Choroid plexus epithelial cell (primary cell): ENCODE results near the gene PHF11.

Experiments
- DNase-seq: peaks from one replicate; pipeline ENCODE4 v3.0.0-alpha.2; 2010; ENCODE audit warnings: low read depth
- H3K4me3 ChIP-seq: 2 replicates; pipeline ENCODE4 v1.5.1; 2011; ENCODE audit warnings: low read depth, mild to moderate bottlenecking, control low read depth, low read length, moderate library complexity
- TF ChIP-seq, protein P1 (sequence below): conservative IDR thresholded peaks from 2 replicates; pipeline ENCODE4 v1.5.1; 2011; ENCODE audit warnings: low read depth, mild to moderate bottlenecking, control low read depth, inconsistent platforms, low read length, moderate library complexity

Gene PHF11

DNA sequence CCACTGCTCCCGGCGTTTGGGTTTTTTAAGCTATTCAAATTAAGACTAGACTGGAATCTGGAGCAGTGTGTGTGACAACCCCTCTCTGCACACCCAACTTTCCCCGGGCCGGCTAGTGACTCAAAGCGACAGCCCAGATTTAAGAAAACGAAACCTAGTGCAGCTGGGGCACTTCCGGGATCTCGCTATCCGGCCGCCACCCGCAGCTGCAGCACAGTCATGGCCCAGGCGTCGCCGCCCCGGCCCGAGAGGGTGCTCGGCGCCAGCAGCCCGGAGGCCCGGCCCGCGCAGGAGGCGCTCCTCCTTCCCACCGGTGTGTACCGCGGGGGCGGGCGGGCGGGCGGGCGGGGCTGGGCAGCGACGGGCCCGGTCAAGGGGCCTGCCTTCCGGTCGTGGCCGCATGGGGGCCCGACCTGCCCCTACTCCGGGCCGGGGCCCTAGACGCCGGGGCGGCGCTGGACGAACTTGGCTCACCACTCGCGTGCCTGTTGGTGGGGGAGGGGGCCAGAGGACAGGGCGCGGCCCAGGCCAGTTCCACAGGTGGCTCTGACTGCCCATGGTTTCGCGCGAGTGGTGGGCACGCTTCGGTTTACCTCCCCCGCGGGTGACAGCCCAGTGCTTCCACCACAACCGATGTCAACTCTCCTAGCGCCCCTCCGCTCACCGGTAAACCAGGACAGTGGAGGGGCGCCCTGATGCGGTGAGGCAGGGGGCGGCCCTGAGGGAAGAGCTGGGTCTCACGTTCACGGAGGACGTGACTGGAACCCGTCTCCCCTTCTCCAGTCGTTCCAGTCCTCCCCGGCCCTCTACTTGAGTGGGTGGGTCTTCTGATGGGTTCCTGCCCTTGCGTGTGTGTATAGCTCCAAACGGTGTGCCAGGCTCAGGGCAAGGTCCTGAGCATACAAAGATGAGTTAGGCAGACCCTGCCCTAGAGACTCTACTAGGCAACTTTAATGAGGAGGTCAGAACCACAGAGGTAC is at the start of gene PHF11:
TSS of gene PHF11 (plus strand) at position 171 of the 980 bp plus-strand sequence. CDS start at position 220, 49 bp downstream.
- peak; percentile 65 for DNase-seq
- H3K4me3 ChIP-seq, result peak within 1 kb of the TSS; percentile 68
- TF ChIP-seq, protein P1, sequence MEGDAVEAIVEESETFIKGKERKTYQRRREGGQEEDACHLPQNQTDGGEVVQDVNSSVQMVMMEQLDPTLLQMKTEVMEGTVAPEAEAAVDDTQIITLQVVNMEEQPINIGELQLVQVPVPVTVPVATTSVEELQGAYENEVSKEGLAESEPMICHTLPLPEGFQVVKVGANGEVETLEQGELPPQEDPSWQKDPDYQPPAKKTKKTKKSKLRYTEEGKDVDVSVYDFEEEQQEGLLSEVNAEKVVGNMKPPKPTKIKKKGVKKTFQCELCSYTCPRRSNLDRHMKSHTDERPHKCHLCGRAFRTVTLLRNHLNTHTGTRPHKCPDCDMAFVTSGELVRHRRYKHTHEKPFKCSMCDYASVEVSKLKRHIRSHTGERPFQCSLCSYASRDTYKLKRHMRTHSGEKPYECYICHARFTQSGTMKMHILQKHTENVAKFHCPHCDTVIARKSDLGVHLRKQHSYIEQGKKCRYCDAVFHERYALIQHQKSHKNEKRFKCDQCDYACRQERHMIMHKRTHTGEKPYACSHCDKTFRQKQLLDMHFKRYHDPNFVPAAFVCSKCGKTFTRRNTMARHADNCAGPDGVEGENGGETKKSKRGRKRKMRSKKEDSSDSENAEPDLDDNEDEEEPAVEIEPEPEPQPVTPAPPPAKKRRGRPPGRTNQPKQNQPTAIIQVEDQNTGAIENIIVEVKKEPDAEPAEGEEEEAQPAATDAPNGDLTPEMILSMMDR, result no peak

DNA sequence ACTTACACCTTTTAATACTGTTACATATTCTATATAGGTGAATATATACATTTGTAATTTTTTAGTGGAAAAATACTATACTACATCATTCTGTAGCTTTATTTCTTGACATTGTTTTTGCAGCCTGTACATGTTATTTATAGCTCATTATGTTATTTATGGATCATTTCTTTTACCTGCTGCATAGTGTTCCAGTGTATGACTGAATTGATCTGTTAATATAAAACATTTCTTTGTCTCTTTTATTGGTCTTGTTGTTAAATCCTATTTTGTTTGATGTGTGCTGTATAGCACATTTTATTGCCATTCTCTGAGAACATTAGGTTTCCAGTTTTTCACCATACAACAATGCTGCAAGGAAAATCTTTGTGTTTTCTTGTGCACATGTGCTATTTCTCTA is 49.3 kb upstream of the PHF11 start:
- no peak overlapping the region for H3K4me3 ChIP-seq
- TF ChIP-seq, protein P1, result no peak
- DNase-seq, result no peak

DNA sequence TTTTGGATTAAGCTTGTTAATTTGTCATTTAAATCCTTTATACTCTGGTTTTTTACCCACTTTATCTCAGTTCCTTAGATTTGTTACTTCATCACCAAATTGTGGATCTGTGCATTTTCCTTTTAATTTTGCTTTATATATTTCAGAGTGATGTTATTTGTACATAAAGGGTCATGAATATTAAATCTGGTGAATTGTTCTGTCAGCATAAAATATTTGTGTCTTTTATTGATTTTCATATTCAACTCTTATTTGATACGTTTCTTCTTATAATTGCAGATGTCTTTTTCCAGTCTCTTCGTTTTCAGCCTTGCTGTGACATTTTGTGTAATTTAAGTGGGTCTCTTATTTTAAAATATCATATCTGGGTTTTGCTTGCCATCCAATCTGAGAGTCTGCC is 47.0 kb upstream of the PHF11 start:
- H3K4me3 ChIP-seq, result no peak overlapping the region
- DNase-seq, result no peak
- TF ChIP-seq, protein P1, result no peak

DNA sequence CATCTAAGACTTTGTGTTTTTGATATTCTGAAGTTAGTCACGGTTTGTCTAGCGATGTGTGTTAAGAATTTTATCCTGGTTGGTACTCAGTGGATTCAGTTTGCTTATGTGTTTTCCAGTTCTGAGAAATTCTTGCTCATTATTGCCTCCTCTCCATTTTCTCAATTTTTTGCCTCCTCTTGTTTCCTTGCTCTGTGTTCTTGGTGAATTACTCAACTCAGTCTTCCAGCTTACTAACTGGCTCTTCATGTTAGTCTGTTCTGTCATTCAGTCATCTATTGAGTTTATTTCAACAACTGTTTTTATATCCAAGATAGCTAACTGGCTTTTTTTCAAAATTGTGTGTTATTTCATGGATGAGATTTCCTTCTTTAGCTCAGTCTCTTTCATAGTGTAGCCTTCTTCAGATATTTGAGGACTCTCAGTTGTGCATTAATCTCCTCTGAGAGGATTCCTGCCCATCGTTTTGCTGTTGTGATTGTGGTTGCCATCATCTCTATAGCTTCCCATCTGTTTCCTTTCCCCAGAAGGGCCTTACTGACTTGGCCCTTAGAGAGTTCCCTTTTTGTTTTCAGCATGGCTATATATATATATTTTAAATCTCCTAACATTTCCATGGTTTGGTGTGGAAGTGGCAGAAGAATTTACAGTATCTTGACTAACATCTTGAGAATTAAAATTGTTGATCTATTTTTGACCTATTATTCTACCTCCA is 45.5 kb upstream of the PHF11 start:
- TF ChIP-seq, protein P1, result no peak
- DNase-seq, result no peak
- no peak overlapping the region for H3K4me3 ChIP-seq

DNA sequence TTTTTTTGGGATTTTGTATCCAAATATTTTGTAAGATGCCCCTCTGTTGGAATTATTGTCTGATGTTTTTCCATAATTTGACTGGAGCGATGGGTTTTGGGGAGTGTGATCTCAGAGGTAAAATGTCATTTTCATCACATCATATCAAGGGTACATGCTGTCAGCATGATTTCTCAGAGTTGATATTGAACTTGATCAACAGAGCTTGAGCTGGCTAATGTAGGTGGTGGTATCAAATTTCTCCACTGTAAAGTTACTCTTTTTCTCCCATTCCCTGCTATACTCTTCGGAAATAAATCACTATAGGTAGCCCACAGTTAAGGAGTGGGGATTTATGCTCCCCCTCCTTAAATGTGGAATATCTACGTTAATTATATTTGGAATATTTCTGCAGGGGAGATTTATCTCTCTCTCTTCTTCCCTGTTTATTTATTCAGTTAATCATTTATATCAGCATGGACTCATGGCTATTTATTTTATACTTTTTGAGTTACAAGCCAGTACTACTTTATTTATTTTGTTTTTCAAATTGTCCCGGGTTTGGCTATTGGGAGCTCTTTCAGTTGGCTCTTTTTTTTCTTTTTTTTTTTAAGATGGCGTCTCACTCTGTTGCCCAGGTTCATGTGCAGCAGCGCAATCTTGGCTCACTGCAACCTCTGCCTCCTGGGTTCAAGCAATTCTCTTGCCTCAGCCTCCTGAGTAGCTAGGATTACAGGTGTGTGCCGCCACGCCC is 42.9 kb upstream of the PHF11 start:
- TF ChIP-seq, protein P1, result no peak
- H3K4me3 ChIP-seq, result no peak overlapping the region
- no peak for DNase-seq

DNA sequence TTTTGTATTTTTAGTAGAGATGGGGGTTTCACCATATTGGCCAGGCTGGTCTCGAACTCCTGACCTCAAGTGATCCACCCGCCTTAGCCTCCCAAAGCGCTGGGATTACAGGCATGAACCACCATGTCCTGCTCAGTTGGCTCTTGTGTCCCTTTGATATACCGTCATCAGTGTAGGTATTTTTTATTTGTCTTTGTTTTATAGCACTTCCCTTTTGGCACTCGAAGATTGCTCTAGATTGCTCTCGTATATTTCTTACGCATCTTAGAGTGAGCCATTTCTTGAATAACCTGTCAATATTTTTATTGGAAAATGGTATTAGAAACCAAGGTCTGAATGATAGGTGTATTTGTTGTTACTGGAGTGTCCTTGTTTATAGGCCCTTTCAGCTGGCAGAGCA is 42.3 kb upstream of the PHF11 start:
- TF ChIP-seq, protein P1, result no peak
- no peak overlapping the region for H3K4me3 ChIP-seq
- DNase-seq, result no peak
